ENCODE results near the gene EGFLAM. TPM values are rescaled to one million over a fixed set of nuclear protein-coding genes. Genes with fewer than 3 reads are reported as not detected.

The EGFLAM gene
- total RNA-seq, 5 donors from 2014 or later (not counting 1 experiment from before 2014, with no cell fraction given), result not detected

- no peak for DNase-seq
- no peak for ATAC-seq (replicated peaks in 1 of 4)
- Mint-ChIP-seq H3K36me3 (no peaks in the 10 kb centered on the region), H3K4me1 (peaks cover 0 to 2% (median 0%) of the 10 kb centered on the region in 3 donors), H3K27me3 (peaks cover 37 to 49% of the 10 kb centered on the region in 2 donors), H3K9me3 (no peaks in the 10 kb centered on the region), H3K27ac (no peak overlapping the region), H3K4me3 (no peak overlapping the region)
- H3K9me3 ChIP-seq, result no peaks in the 10 kb centered on the region
- H3K4me1 ChIP-seq (ENCODE audit: control insufficient read depth in 1 of 2, extremely low read depth in 1 of 2, insufficient read depth in 2 of 2, low read length in 2 of 2), result no peaks in the 10 kb centered on the region
- H3K36me3 ChIP-seq (ENCODE audit: control insufficient read depth in 2 of 2, extremely low read depth in 1 of 2, insufficient read depth in 1 of 2, low read length in 1 of 2), result no peaks in the 10 kb centered on the region
- 51% methylated on average over 8 of the region's 22 CpGs for WGBS (ENCODE audit: insufficient coverage)
- no peak overlapping the region for H3K27ac ChIP-seq (ENCODE audit: low read length)
- ChIA-PET POLR2A (no interaction called here), CTCF (interaction anchor here in 1 of 2 donors (2.4 kb wide), 1 partner anchor 26 kb away, joined by 12 read pairs; no protein-coding TSS in a partner anchor)
- no peak overlapping the region for H3K4me3 ChIP-seq (ENCODE audit: control insufficient read depth in 1 of 2, extremely low read depth in 1 of 2, low read length in 1 of 2)
- peaks cover 3 to 60% of the 10 kb centered on the region in 2 experiments for H3K27me3 ChIP-seq (replicated peaks in 1 of 2; ENCODE audit: control insufficient read depth in 2 of 2, extremely low read depth in 1 of 2, insufficient read depth in 2 of 2, low read length in 1 of 2)
These were observed 209.1 kb downstream of the EGFLAM start for GRCh38 chr5:38467353-38468040.

DNA sequence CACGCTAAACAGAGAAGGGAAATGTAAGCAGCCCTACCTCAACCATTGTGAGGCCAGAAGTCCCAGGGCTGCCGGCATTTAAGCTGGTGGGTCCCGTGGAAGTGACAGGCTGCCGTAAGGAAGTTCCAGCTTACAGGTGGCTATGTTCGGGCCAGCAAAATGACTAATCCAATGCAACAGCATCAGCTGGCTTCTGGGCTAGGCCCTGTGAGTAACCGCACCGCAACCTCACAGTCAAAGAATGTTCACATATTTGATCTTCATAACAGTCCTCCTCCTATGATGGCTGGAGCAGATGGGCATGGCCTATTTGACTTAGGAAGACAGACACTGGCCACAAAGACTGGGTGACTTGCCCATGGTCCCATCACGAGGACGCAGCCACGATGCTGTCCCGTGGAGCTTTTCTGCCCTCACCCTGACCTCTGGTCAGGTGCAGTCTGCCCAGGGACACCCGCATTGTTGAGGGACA is 209.9 kb downstream of the EGFLAM start:
- H3K4me1 Mint-ChIP-seq, result no peaks in the 10 kb centered on the region
- no peaks in the 10 kb centered on the region for H3K36me3 Mint-ChIP-seq
- no peaks in the 10 kb centered on the region for H3K9me3 Mint-ChIP-seq
- ATAC-seq (replicated peaks in 1 of 4) (no peak), DNase-seq (no peak)
- H3K4me3 Mint-ChIP-seq, result no peak overlapping the region
- peaks cover 40 to 52% of the 10 kb centered on the region in 2 donors for H3K27me3 Mint-ChIP-seq
- H3K27ac Mint-ChIP-seq, result no peak overlapping the region
- ChIA-PET POLR2A (no interaction called here), CTCF (interaction anchor here (0.5 to 2.4 kb wide), 2 partner anchors 27 to 156 kb away, joined by 8 to 12 read pairs; no protein-coding TSS in a partner anchor)
- Histone ChIP-seq H3K36me3 (ENCODE audit: control insufficient read depth in 2 of 2, extremely low read depth in 1 of 2, insufficient read depth in 1 of 2, low read length in 1 of 2) (no peaks in the 10 kb centered on the region), H3K9me3 (no peaks in the 10 kb centered on the region), H3K4me1 (ENCODE audit: control insufficient read depth in 1 of 2, extremely low read depth in 1 of 2, insufficient read depth in 2 of 2, low read length in 2 of 2) (no peaks in the 10 kb centered on the region), H3K4me3 (ENCODE audit: control insufficient read depth in 1 of 2, extremely low read depth in 1 of 2, low read length in 1 of 2) (no peak overlapping the region), H3K27ac (ENCODE audit: low read length) (no peak overlapping the region), H3K27me3 (replicated peaks in 1 of 2; ENCODE audit: control insufficient read depth in 2 of 2, extremely low read depth in 1 of 2, insufficient read depth in 2 of 2, low read length in 1 of 2) (peaks cover 6 to 66% of the 10 kb centered on the region in 2 experiments)
- WGBS (ENCODE audit: insufficient coverage), result 95% methylated on average over 12 of the region's 12 CpGs

DNA sequence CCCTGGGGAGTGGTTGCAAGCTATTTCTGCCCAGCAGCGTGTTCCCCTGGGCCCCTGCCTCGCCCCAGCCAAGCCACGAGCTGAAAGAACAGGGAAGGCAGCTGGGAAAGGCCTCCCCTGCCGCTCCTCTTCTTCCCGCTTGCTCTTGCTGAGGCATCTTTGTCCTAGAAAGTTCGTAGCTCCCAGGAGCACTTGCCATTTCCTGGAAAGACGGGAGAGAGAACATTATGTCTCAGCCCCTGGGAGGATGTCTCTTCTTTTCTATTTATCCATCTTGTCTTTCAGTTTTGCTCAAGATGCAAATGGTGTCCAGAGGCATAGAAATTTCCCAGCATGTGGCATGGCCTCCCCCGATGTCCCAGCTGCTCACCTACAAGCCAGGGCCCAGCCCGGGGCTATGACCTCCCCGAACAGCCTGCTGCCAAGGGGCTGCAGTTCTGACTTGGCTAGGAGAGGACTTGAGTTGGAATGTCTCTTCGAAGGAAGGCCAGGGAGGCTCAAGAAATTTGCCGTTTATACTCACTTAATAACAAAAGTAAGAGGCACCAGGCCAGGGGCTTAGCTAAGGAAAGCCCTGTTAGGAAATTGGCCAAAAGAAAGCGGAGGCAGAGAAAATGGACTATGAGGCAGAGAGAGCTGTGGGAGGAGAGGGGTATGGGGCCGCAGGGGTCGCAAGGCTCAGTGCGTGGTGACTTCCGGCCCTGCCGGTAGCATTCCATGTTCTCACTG is 210.8 kb downstream of the EGFLAM start:
- ChIA-PET CTCF (interaction anchor here (0.6 to 2.4 kb wide), 2 partner anchors 27 to 28 kb away, joined by 3 to 12 read pairs; no protein-coding TSS in a partner anchor), POLR2A (no interaction called here)
- no peaks in the 10 kb centered on the region for H3K4me1 Mint-ChIP-seq
- H3K27me3 Mint-ChIP-seq, result peaks cover 40 to 49% of the 10 kb centered on the region in 2 donors
- no peak overlapping the region for H3K27ac Mint-ChIP-seq
- no peaks in the 10 kb centered on the region for H3K36me3 Mint-ChIP-seq
- H3K9me3 Mint-ChIP-seq, result no peaks in the 10 kb centered on the region
- ATAC-seq (replicated peaks in 1 of 4), result no peak
- H3K27ac ChIP-seq (ENCODE audit: low read length), result no peak overlapping the region
- 84% methylated on average over 11 of the region's 18 CpGs for WGBS (ENCODE audit: insufficient coverage)
- no peak overlapping the region for H3K4me3 ChIP-seq (ENCODE audit: control insufficient read depth in 1 of 2, extremely low read depth in 1 of 2, low read length in 1 of 2)
- no peaks in the 10 kb centered on the region for H3K36me3 ChIP-seq (ENCODE audit: control insufficient read depth in 2 of 2, extremely low read depth in 1 of 2, insufficient read depth in 1 of 2, low read length in 1 of 2)
- H3K27me3 ChIP-seq (replicated peaks in 1 of 2; ENCODE audit: control insufficient read depth in 2 of 2, extremely low read depth in 1 of 2, insufficient read depth in 2 of 2, low read length in 1 of 2), result peaks cover 7 to 60% of the 10 kb centered on the region in 2 experiments
- no peak for DNase-seq
- no peak overlapping the region for H3K4me3 Mint-ChIP-seq
- H3K9me3 ChIP-seq, result no peaks in the 10 kb centered on the region
- H3K4me1 ChIP-seq (ENCODE audit: control insufficient read depth in 1 of 2, extremely low read depth in 1 of 2, insufficient read depth in 2 of 2, low read length in 2 of 2), result no peaks in the 10 kb centered on the region

GRCh38 chr5:38469707-38470267 is 211.4 kb downstream of the EGFLAM start:
- Mint-ChIP-seq H3K36me3 (no peaks in the 10 kb centered on the region), H3K4me3 (no peak overlapping the region), H3K4me1 (no peaks in the 10 kb centered on the region), H3K27me3 (peaks cover 40 to 53% of the 10 kb centered on the region in 2 donors), H3K27ac (no peak overlapping the region), H3K9me3 (no peaks in the 10 kb centered on the region)
- CTCF ChIA-PET, result interaction anchor here (0.6 kb wide), 2 partner anchors 28 to 524 kb away, joined by 3 read pairs; no protein-coding TSS in a partner anchor
- Histone ChIP-seq H3K27me3 (replicated peaks in 1 of 2; ENCODE audit: control insufficient read depth in 2 of 2, extremely low read depth in 1 of 2, insufficient read depth in 2 of 2, low read length in 1 of 2) (peaks cover 7 to 60% of the 10 kb centered on the region in 2 experiments), H3K4me1 (ENCODE audit: control insufficient read depth in 1 of 2, extremely low read depth in 1 of 2, insufficient read depth in 2 of 2, low read length in 2 of 2) (no peaks in the 10 kb centered on the region), H3K9me3 (no peaks in the 10 kb centered on the region), H3K27ac (ENCODE audit: low read length) (no peak overlapping the region), H3K4me3 (ENCODE audit: control insufficient read depth in 1 of 2, extremely low read depth in 1 of 2, low read length in 1 of 2) (no peak overlapping the region), H3K36me3 (ENCODE audit: control insufficient read depth in 2 of 2, extremely low read depth in 1 of 2, insufficient read depth in 1 of 2, low read length in 1 of 2) (no peaks in the 10 kb centered on the region)
- POLR2A ChIA-PET, result no interaction called here
- no peak for ATAC-seq (replicated peaks in 1 of 4)
- WGBS (ENCODE audit: insufficient coverage), result 80% methylated on average over 2 of the region's 11 CpGs
- DNase-seq, result no peak

- H3K4me1 Mint-ChIP-seq, result no peaks in the 10 kb centered on the region
- Histone ChIP-seq H3K4me1 (ENCODE audit: control insufficient read depth in 1 of 2, extremely low read depth in 1 of 2, insufficient read depth in 2 of 2, low read length in 2 of 2) (no peaks in the 10 kb centered on the region), H3K27me3 (replicated peaks in 1 of 2; ENCODE audit: control insufficient read depth in 2 of 2, extremely low read depth in 1 of 2, insufficient read depth in 2 of 2, low read length in 1 of 2) (peaks cover 5 to 50% of the 10 kb centered on the region in 2 experiments), H3K4me3 (ENCODE audit: control insufficient read depth in 1 of 2, extremely low read depth in 1 of 2, low read length in 1 of 2) (no peak overlapping the region), H3K9me3 (no peaks in the 10 kb centered on the region), H3K36me3 (ENCODE audit: control insufficient read depth in 2 of 2, extremely low read depth in 1 of 2, insufficient read depth in 1 of 2, low read length in 1 of 2) (no peaks in the 10 kb centered on the region), H3K27ac (ENCODE audit: low read length) (no peak overlapping the region)
- peaks cover 44 to 54% of the 10 kb centered on the region in 2 donors for H3K27me3 Mint-ChIP-seq
- no peaks in the 10 kb centered on the region for H3K36me3 Mint-ChIP-seq
- DNase-seq (no peak), ATAC-seq (replicated peaks in 1 of 4) (no peak)
- ChIA-PET CTCF (interaction anchor here in 1 of 2 donors (2.9 kb wide), 1 partner anchor 30 kb away, joined by 10 read pairs; no protein-coding TSS in a partner anchor), POLR2A (interaction anchor here in 1 of 2 donors (0.6 kb wide), 1 partner anchor 160 kb away, joined by 3 read pairs; no protein-coding TSS in a partner anchor)
- WGBS (ENCODE audit: insufficient coverage), result 67% methylated on average over 1 of the region's 4 CpGs
- H3K4me3 Mint-ChIP-seq, result no peak overlapping the region
- H3K9me3 Mint-ChIP-seq, result no peaks in the 10 kb centered on the region
- H3K27ac Mint-ChIP-seq, result no peak overlapping the region
These were observed 213.3 kb downstream of the EGFLAM start for GRCh38 chr5:38471709-38472108.

GRCh38 chr5:38472541-38472940 is 214.2 kb downstream of the EGFLAM start:
- Mint-ChIP-seq H3K36me3 (no peaks in the 10 kb centered on the region), H3K4me1 (no peaks in the 10 kb centered on the region), H3K27me3 (peaks cover 52 to 56% of the 10 kb centered on the region in 2 donors), H3K9me3 (no peaks in the 10 kb centered on the region), H3K4me3 (no peak overlapping the region), H3K27ac (no peak overlapping the region)
- Histone ChIP-seq H3K4me1 (ENCODE audit: control insufficient read depth in 1 of 2, extremely low read depth in 1 of 2, insufficient read depth in 2 of 2, low read length in 2 of 2) (no peaks in the 10 kb centered on the region), H3K27me3 (replicated peaks in 1 of 2; ENCODE audit: control insufficient read depth in 2 of 2, extremely low read depth in 1 of 2, insufficient read depth in 2 of 2, low read length in 1 of 2) (peaks cover 5 to 42% of the 10 kb centered on the region in 2 experiments), H3K36me3 (ENCODE audit: control insufficient read depth in 2 of 2, extremely low read depth in 1 of 2, insufficient read depth in 1 of 2, low read length in 1 of 2) (no peaks in the 10 kb centered on the region), H3K4me3 (ENCODE audit: control insufficient read depth in 1 of 2, extremely low read depth in 1 of 2, low read length in 1 of 2) (no peak overlapping the region), H3K9me3 (no peaks in the 10 kb centered on the region), H3K27ac (ENCODE audit: low read length) (no peak overlapping the region)
- ATAC-seq (replicated peaks in 1 of 4) (no peak), DNase-seq (no peak)
- POLR2A ChIA-PET, result no interaction called here
- WGBS (ENCODE audit: insufficient coverage), result 94% methylated on average over 6 of the region's 7 CpGs
- CTCF ChIA-PET, result interaction anchor here in 1 of 2 donors (2.9 kb wide), 1 partner anchor 31 kb away, joined by 10 read pairs; no protein-coding TSS in a partner anchor
